DND-41 (cell line): ENCODE measurements around the gene SH2D1B.

ENCODE experiments used
- ATAC-seq: fragments of 200-7000 bp; cut with Tn5 transposase; 3 replicates; pipeline ENCODE4 v1.9.1; 2021; ENCODE audit warnings: low read depth; ENCODE audit not compliant: insufficient read depth
- DNase-seq: peaks from one replicate; pipeline ENCODE4 v3.0.0-alpha.2; 2020
- H2AFZ ChIP-seq: 2 replicates; pipeline ENCODE4 v1.6.0; 2012; ENCODE audit warnings: low read depth, low read length
- H3K27ac ChIP-seq: 2 replicates; pipeline ENCODE4 v1.5.1; 2012; ENCODE audit warnings: low read length, inconsistent platforms
- H3K27me3 ChIP-seq: fragments of 200-600 bp; sonication (generic); 2 replicates; pipeline ENCODE4 v1.6.0; 2012; ENCODE audit warnings: low read length, mild to moderate bottlenecking, inconsistent platforms; ENCODE audit not compliant: insufficient read depth, poor library complexity
- H3K36me3 ChIP-seq: 2 replicates; pipeline ENCODE4 v1.5.1; 2012; ENCODE audit warnings: low read length, inconsistent platforms; ENCODE audit not compliant: insufficient read depth
- H3K4me1 ChIP-seq: 2 replicates; pipeline ENCODE4 v1.5.1; 2012; ENCODE audit warnings: mild to moderate bottlenecking, low read length; ENCODE audit not compliant: insufficient read depth
- H3K4me2 ChIP-seq: 2 replicates; pipeline ENCODE4 v1.6.0; 2012; ENCODE audit warnings: mild to moderate bottlenecking, moderate library complexity, low read length, inconsistent platforms; ENCODE audit not compliant: insufficient read depth
- H3K4me3 ChIP-seq, 2 experiments: fragments of 200-600 bp in 1 of 2; shearing (Covaris generic) in 1 of 2; 2 replicates each; pipeline ENCODE4 v1.5.1; 2012 to 2016; ENCODE audit warnings: inconsistent platforms in 2 of 2, low read length in 2 of 2, mild to moderate bottlenecking in 2 of 2, low read depth in 1 of 2, moderate library complexity in 1 of 2
- H3K79me2 ChIP-seq: 2 replicates; pipeline ENCODE4 v1.6.0; 2012; ENCODE audit warnings: low read length, inconsistent platforms; ENCODE audit not compliant: insufficient read depth
- H3K9ac ChIP-seq: 2 replicates; pipeline ENCODE4 v1.6.0; 2012; ENCODE audit warnings: low read depth, mild to moderate bottlenecking, inconsistent platforms, low read length, moderate library complexity
- H3K9me3 ChIP-seq: 2 replicates; pipeline ENCODE4 v1.5.1; 2012; ENCODE audit warnings: low read length, moderate library complexity, mild to moderate bottlenecking, inconsistent platforms; ENCODE audit not compliant: insufficient read depth, severe bottlenecking
- H4K20me1 ChIP-seq: 2 replicates; pipeline ENCODE4 v1.6.0; 2012; ENCODE audit warnings: low read length; ENCODE audit not compliant: insufficient read depth
- EZH2 ChIP-seq: IDR thresholded peaks from 3 replicates; pipeline ENCODE4 v1.6.1; 2012; ENCODE audit warnings: borderline replicate concordance, low read depth, mild to moderate bottlenecking, moderate library complexity, low read length, inconsistent platforms; ENCODE audit not compliant: severe bottlenecking
- TF ChIP-seq, protein P1 (sequence below): IDR thresholded peaks from 2 replicates; pipeline ENCODE4 v1.5.1; 2012; ENCODE audit warnings: borderline replicate concordance, low read length, moderate library complexity, mild to moderate bottlenecking; ENCODE audit not compliant: poor library complexity, severe bottlenecking; ENCODE audit errors: extremely low read depth

Gene SH2D1B

DNA sequence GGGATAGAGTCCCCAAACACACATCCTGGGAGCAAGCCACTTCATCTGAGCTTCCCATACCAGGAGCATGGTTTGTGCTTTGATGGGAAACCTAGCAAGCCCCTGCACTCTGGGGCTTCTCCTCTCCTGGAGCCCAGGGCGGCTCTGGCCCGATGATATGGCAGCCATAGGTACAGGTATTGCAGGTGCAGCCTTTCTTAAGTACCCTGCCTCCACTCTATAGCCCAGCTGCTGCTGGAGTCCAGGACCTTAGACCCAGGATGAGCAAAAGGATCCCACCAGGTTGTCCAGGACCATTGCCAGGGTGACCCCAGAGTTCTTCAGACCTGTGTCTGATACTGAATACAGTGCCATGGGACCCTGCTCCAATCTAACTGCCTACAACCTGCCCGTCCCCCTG is 26.2 kb downstream of the SH2D1B start:
- Histone ChIP-seq H3K9ac (no peak overlapping the region), H3K9me3 (no peaks in the 10 kb centered on the region), H3K27me3 (peaks cover 17% of the 10 kb centered on the region), H3K36me3 (no peaks in the 10 kb centered on the region), H4K20me1 (0 out of 2 replicates have a peak, but pooled peaks cover 5% of the 10 kb centered on the region), H3K4me2 (no peak overlapping the region), H2AFZ (no peak overlapping the region), H3K4me1 (no peaks in the 10 kb centered on the region), H3K79me2 (no peaks in the 10 kb centered on the region), H3K27ac (no peak overlapping the region), H3K4me3 (no peak overlapping the region)
- TF ChIP-seq, protein P1, sequence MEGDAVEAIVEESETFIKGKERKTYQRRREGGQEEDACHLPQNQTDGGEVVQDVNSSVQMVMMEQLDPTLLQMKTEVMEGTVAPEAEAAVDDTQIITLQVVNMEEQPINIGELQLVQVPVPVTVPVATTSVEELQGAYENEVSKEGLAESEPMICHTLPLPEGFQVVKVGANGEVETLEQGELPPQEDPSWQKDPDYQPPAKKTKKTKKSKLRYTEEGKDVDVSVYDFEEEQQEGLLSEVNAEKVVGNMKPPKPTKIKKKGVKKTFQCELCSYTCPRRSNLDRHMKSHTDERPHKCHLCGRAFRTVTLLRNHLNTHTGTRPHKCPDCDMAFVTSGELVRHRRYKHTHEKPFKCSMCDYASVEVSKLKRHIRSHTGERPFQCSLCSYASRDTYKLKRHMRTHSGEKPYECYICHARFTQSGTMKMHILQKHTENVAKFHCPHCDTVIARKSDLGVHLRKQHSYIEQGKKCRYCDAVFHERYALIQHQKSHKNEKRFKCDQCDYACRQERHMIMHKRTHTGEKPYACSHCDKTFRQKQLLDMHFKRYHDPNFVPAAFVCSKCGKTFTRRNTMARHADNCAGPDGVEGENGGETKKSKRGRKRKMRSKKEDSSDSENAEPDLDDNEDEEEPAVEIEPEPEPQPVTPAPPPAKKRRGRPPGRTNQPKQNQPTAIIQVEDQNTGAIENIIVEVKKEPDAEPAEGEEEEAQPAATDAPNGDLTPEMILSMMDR: no peak
- no peak for TF ChIP-seq EZH2
- DNase-seq: no peak
- no peak for ATAC-seq

DNA sequence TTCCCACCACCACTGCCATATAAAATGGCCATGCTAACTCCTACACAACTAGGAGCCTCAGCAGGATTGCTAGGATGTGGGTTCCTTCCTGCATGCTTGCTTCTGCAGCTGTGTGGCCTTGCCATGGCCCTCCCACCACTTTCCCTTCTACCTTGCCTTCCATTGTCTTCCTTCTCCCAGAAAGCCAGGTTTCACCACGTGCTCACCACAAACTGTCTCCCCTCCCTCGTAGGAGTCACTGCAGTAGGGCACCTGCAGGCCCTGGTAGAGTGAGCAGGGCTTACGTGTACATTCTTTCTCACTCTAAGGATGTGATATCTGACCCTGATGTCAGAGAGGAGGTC is 26.7 kb downstream of the SH2D1B start:
- DNase-seq: no peak
- H3K27ac ChIP-seq: no peak overlapping the region
- TF ChIP-seq EZH2: no peak
- TF ChIP-seq, protein P1: no peak
- peaks cover 17% of the 10 kb centered on the region for H3K27me3 ChIP-seq
- no peak for ATAC-seq
- no peak overlapping the region for H3K9ac ChIP-seq
- no peaks in the 10 kb centered on the region for H3K79me2 ChIP-seq
- 0 out of 2 replicates have a peak, but pooled peaks cover 3% of the 10 kb centered on the region for H4K20me1 ChIP-seq
- H3K4me1 ChIP-seq: no peaks in the 10 kb centered on the region
- no peaks in the 10 kb centered on the region for H3K9me3 ChIP-seq
- H3K4me3 ChIP-seq: no peak overlapping the region
- no peak overlapping the region for H2AFZ ChIP-seq
- H3K4me2 ChIP-seq: no peak overlapping the region
- H3K36me3 ChIP-seq: no peaks in the 10 kb centered on the region

DNA sequence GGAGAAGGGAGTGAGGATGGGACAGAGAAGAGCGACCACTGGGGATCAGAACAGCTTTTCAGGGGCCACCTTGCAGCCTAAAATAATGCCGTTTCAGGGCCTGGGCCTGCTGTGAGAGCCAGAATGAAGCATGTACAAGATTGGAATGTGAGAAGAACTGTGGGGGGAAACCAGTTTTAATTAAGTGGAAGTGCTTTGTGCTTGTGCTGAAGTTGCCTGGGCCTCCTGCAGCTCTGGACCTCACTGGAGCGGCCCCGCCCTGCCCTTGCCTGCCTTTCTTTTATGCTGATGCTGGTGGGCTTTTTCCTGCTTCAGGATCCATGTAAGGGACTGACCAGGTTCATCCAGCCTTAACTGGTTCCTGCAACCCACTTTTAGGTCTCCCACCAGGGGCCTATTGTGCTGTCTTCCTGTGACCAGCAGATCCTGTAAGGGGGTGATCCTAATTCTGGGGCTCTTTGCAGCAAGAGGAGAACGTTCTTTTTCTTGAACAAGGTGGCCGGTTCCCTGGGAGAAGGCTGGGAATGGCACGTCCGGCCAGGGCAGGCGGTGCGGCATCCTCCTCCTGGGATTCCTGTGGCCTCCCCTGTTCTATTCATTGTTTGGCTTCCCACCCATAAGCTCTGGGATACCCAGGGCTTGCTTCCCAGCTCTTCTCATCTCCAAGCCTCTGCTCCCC is 27.2 kb downstream of the SH2D1B start:
- Histone ChIP-seq H3K4me2 (no peak overlapping the region), H3K27ac (no peak overlapping the region), H2AFZ (no peak overlapping the region), H3K4me3 (no peak overlapping the region), H3K79me2 (no peaks in the 10 kb centered on the region), H3K9me3 (no peaks in the 10 kb centered on the region), H3K36me3 (no peaks in the 10 kb centered on the region), H3K27me3 (peaks cover 12% of the 10 kb centered on the region), H4K20me1 (no peaks in the 10 kb centered on the region), H3K9ac (no peak overlapping the region), H3K4me1 (no peaks in the 10 kb centered on the region)
- no peak for TF ChIP-seq EZH2
- TF ChIP-seq, protein P1: no peak
- DNase-seq: no peak
- no peak for ATAC-seq
